T-helper 2 cell treated with Interferon-gamma antibody and Interleukin-4, amounts not matched to agents 5 μg/mL and 100 μg/mL, for 36 hours (primary cell): Measurements from ENCODE around the gene TMEM88.

ENCODE experiments used
- DNase-seq: peaks from one replicate; pipeline ENCODE4 v3.0.0; 2021; ENCODE audit warnings: low spot score
- H3K27ac Mint-ChIP-seq: one replicate; pipeline ENCODE4 v1.8.0; 2021; ENCODE audit warnings: mild to moderate bottlenecking, mixed read lengths
- H3K27me3 Mint-ChIP-seq: one replicate; pipeline ENCODE4 v1.8.0; 2021; ENCODE audit warnings: low read depth, mixed read lengths
- H3K36me3 Mint-ChIP-seq: one replicate; pipeline ENCODE4 v1.8.0; 2021; ENCODE audit warnings: low read depth, mixed read lengths
- H3K4me1 Mint-ChIP-seq: one replicate; pipeline ENCODE4 v1.8.0; 2021; ENCODE audit warnings: low read depth, mixed read lengths
- H3K4me3 Mint-ChIP-seq: one replicate; pipeline ENCODE4 v1.8.0; 2022; ENCODE audit warnings: mild to moderate bottlenecking, moderate library complexity, mixed read lengths
- H3K9me3 Mint-ChIP-seq: one replicate; pipeline ENCODE4 v1.8.0; 2021; ENCODE audit warnings: mixed read lengths

The TMEM88 gene

GRCh38 chr17:7867881-7868329 lies 13.0 kb downstream of the TMEM88 start:
- Mint-ChIP-seq H3K4me1 (peaks cover 21% of the 10 kb centered on the region), H3K4me3 (peak overlapping the region; percentile 67), H3K27ac (peak overlapping the region; percentile 68), H3K9me3 (no peaks in the 10 kb centered on the region), H3K27me3 (no peaks in the 10 kb centered on the region), H3K36me3 (peaks cover 34% of the 10 kb centered on the region)
- no peak for DNase-seq

GRCh38 chr17:7873051-7873450 lies 18.2 kb downstream of the TMEM88 start:
- Mint-ChIP-seq H3K4me1 (peaks cover 18% of the 10 kb centered on the region), H3K27ac (no peak overlapping the region), H3K27me3 (no peaks in the 10 kb centered on the region), H3K9me3 (no peaks in the 10 kb centered on the region), H3K4me3 (no peak overlapping the region), H3K36me3 (peaks cover 29% of the 10 kb centered on the region)
- DNase-seq, result no peak

- no peaks in the 10 kb centered on the region for H3K27me3 Mint-ChIP-seq
- DNase-seq, result no peak
- H3K4me1 Mint-ChIP-seq, result peaks cover 8% of the 10 kb centered on the region
- H3K9me3 Mint-ChIP-seq, result no peaks in the 10 kb centered on the region
- no peak overlapping the region for H3K4me3 Mint-ChIP-seq
- no peak overlapping the region for H3K27ac Mint-ChIP-seq
- H3K36me3 Mint-ChIP-seq, result peaks cover 27% of the 10 kb centered on the region
Measured at GRCh38 chr17:7875804-7876370, 21.0 kb downstream of the TMEM88 start.

- Mint-ChIP-seq H3K27me3 (no peaks in the 10 kb centered on the region), H3K27ac (no peak overlapping the region), H3K4me3 (no peak overlapping the region), H3K9me3 (no peaks in the 10 kb centered on the region), H3K36me3 (peaks cover 19% of the 10 kb centered on the region), H3K4me1 (peaks cover 8% of the 10 kb centered on the region)
- DNase-seq, result no peak
Measured at GRCh38 chr17:7878234-7878633, 23.4 kb downstream of the TMEM88 start.

- H3K4me1 Mint-ChIP-seq, result peaks cover 4% of the 10 kb centered on the region
- H3K36me3 Mint-ChIP-seq, result peaks cover 11% of the 10 kb centered on the region
- no peak overlapping the region for H3K27ac Mint-ChIP-seq
- no peak for DNase-seq
- H3K4me3 Mint-ChIP-seq, result no peak overlapping the region
- H3K9me3 Mint-ChIP-seq, result no peaks in the 10 kb centered on the region
- H3K27me3 Mint-ChIP-seq, result no peaks in the 10 kb centered on the region
Measured at GRCh38 chr17:7880076-7880868, 25.4 kb downstream of the TMEM88 start.

GRCh38 chr17:7881276-7882054 lies 26.6 kb downstream of the TMEM88 start:
- DNase-seq, result no peak
- Mint-ChIP-seq H3K4me3 (no peak overlapping the region), H3K27me3 (no peaks in the 10 kb centered on the region), H3K9me3 (no peaks in the 10 kb centered on the region), H3K4me1 (peaks cover 3% of the 10 kb centered on the region), H3K27ac (no peak overlapping the region), H3K36me3 (peaks cover 9% of the 10 kb centered on the region)

GRCh38 chr17:7882068-7882467 lies 27.2 kb downstream of the TMEM88 start:
- no peak for DNase-seq
- peaks cover 9% of the 10 kb centered on the region for H3K36me3 Mint-ChIP-seq
- H3K4me3 Mint-ChIP-seq, result no peak overlapping the region
- H3K9me3 Mint-ChIP-seq, result no peaks in the 10 kb centered on the region
- peaks cover 6% of the 10 kb centered on the region for H3K4me1 Mint-ChIP-seq
- no peaks in the 10 kb centered on the region for H3K27me3 Mint-ChIP-seq
- no peak overlapping the region for H3K27ac Mint-ChIP-seq

- Mint-ChIP-seq H3K27ac (no peak overlapping the region), H3K27me3 (no peaks in the 10 kb centered on the region), H3K9me3 (no peaks in the 10 kb centered on the region), H3K36me3 (peaks cover 6% of the 10 kb centered on the region), H3K4me3 (no peak overlapping the region), H3K4me1 (peaks cover 5% of the 10 kb centered on the region)
- DNase-seq, result no peak
Measured at GRCh38 chr17:7882629-7883028, 27.8 kb downstream of the TMEM88 start.

GRCh38 chr17:7883781-7884386 lies 29.0 kb downstream of the TMEM88 start:
- H3K4me3 Mint-ChIP-seq, result no peak overlapping the region
- no peaks in the 10 kb centered on the region for H3K27me3 Mint-ChIP-seq
- H3K27ac Mint-ChIP-seq, result peak overlapping the region; percentile 88
- peaks cover 6% of the 10 kb centered on the region for H3K36me3 Mint-ChIP-seq
- no peak for DNase-seq
- H3K9me3 Mint-ChIP-seq, result no peaks in the 10 kb centered on the region
- peaks cover 5% of the 10 kb centered on the region for H3K4me1 Mint-ChIP-seq

GRCh38 chr17:7884581-7885366 lies 29.9 kb downstream of the TMEM88 start:
- peaks cover 11% of the 10 kb centered on the region for H3K36me3 Mint-ChIP-seq
- DNase-seq, result peak; percentile 30
- H3K27me3 Mint-ChIP-seq, result no peaks in the 10 kb centered on the region
- peak overlapping the region; percentile 65 for H3K4me3 Mint-ChIP-seq
- peak overlapping the region; percentile 93 for H3K27ac Mint-ChIP-seq
- peaks cover 8% of the 10 kb centered on the region for H3K4me1 Mint-ChIP-seq
- H3K9me3 Mint-ChIP-seq, result no peaks in the 10 kb centered on the region

- Mint-ChIP-seq H3K4me3 (no peak overlapping the region), H3K27ac (no peak overlapping the region)
Measured at GRCh38 chr17:7885367-7886226, 30.7 kb downstream of the TMEM88 start.

GRCh38 chr17:7886227-7887037 lies 31.6 kb downstream of the TMEM88 start:
- Mint-ChIP-seq H3K4me3 (no peak overlapping the region), H3K27me3 (no peaks in the 10 kb centered on the region), H3K36me3 (peaks cover 26% of the 10 kb centered on the region), H3K27ac (no peak overlapping the region), H3K9me3 (no peaks in the 10 kb centered on the region), H3K4me1 (peaks cover 13% of the 10 kb centered on the region)
- peak; percentile 45 for DNase-seq

More at GRCh38 chr17:7885367-7886226, 30.7 kb downstream of the TMEM88 start:
- H3K27me3 Mint-ChIP-seq, result no peaks in the 10 kb centered on the region
- peak; percentile 44 for DNase-seq
- no peaks in the 10 kb centered on the region for H3K9me3 Mint-ChIP-seq
- H3K4me1 Mint-ChIP-seq, result peaks cover 11% of the 10 kb centered on the region
- peaks cover 18% of the 10 kb centered on the region for H3K36me3 Mint-ChIP-seq
